Esophagus (tissue), 2 donors: ENCODE measurements around the gene ABHD6. TPM values are rescaled to one million over a fixed set of nuclear protein-coding genes. Genes with fewer than 3 reads are reported as not detected.
"Not testable (repeated sequence)": the region's sequence is repeated elsewhere in the genome, so short reads cannot be mapped to it uniquely, and the experiment has no call there.

Experiments
- H3K27ac ChIP-seq, 2 donors: one replicate each; pipeline ENCODE4 v1.5.1; 2013; ENCODE audit warnings: low read depth in 2 of 2, mild to moderate bottlenecking in 2 of 2, inconsistent platforms in 1 of 2, low read length in 1 of 2, moderate library complexity in 1 of 2
- H3K27me3 ChIP-seq, 2 donors: one replicate each; pipeline ENCODE4 v1.6.1; 2013; ENCODE audit warnings: low read length in 2 of 2, control low read depth in 1 of 2, mild to moderate bottlenecking in 1 of 2; ENCODE audit not compliant: insufficient read depth in 2 of 2, control insufficient read depth in 1 of 2
- H3K36me3 ChIP-seq, 2 donors: one replicate each; pipeline ENCODE4 v1.6.1; 2013; ENCODE audit warnings: low read length in 1 of 2; ENCODE audit not compliant: control insufficient read depth in 2 of 2, insufficient read depth in 2 of 2
- H3K4me1 ChIP-seq, 2 donors: one replicate each; pipeline ENCODE4 v1.6.1; 2013; ENCODE audit warnings: low read length in 1 of 2; ENCODE audit not compliant: control insufficient read depth in 2 of 2, insufficient read depth in 2 of 2
- H3K4me3 ChIP-seq, 2 donors: one replicate each; pipeline ENCODE4 v1.5.1; 2013; ENCODE audit warnings: low read length in 2 of 2, mild to moderate bottlenecking in 2 of 2, low read depth in 1 of 2, moderate library complexity in 1 of 2
- H3K9me3 ChIP-seq, 2 donors: one replicate each; pipeline ENCODE4 v1.6.1; 2013; ENCODE audit warnings: mild to moderate bottlenecking in 2 of 2, low read depth in 1 of 2, low read length in 1 of 2, moderate library complexity in 1 of 2; ENCODE audit not compliant: control insufficient read depth in 2 of 2, insufficient read depth in 1 of 2
- WGBS, 2 donors: extraction: QIAGEN DNeasy Blood & Tissue Kit; methylation state at CpG; one replicate each; pipeline ENCODE4 v1.1.7; 2013; 5-methylcytosine and 5-hydroxymethylcytosine counted together
- polyA plus RNA-seq, 2 donors: library from polyadenylated mRNA; stranded (reverse); fragments of 200-250 nt; gene quantifications; one replicate each; pipeline ENCODE4 v1.2.3, GENCODE V29; 2013
- donor health status: healthy with polysubstance abuse.
- donor health status: Bipolar disorder and iron deficiency.

The ABHD6 gene
- polyA plus RNA-seq, 2 donors, result 4.3 to 5.6 TPM

GRCh38 chr3:58237941-58238681 is 519 bp downstream of the ABHD6 start:
- 1% methylated on average over 44 to 53 of the region's 53 CpGs for WGBS, 2 donors
- peak overlapping the region; percentile 78 to 79 for H3K4me3 ChIP-seq
- H3K27ac ChIP-seq, result peak overlapping the region; percentile 86 to 88
- H3K36me3 ChIP-seq, result no peaks in the 10 kb centered on the region
- H3K4me1 ChIP-seq, result peaks cover 3 to 10% of the 10 kb centered on the region in 2 donors
- no peaks in the 10 kb centered on the region for H3K27me3 ChIP-seq
- H3K9me3 ChIP-seq, result no peaks in the 10 kb centered on the region

- Histone ChIP-seq H3K4me3 (peak overlapping the region; percentile 78 to 79), H3K9me3 (no peaks in the 10 kb centered on the region), H3K4me1 (peaks cover 3 to 10% of the 10 kb centered on the region in 2 donors), H3K27me3 (no peaks in the 10 kb centered on the region), H3K27ac (no peak overlapping the region), H3K36me3 (no peaks in the 10 kb centered on the region)
- WGBS, 2 donors, result 72 to 75% methylated on average over 7 of the region's 7 CpGs
Measured at GRCh38 chr3:58238830-58239229, 1.2 kb downstream of the ABHD6 start.

- peak overlapping the region in 1 of 2 donors; percentile 18 for H3K27ac ChIP-seq
- H3K27me3 ChIP-seq, result no peaks in the 10 kb centered on the region
- H3K36me3 ChIP-seq, result no peaks in the 10 kb centered on the region
- H3K4me3 ChIP-seq, result no peak overlapping the region
- peaks cover 3 to 14% of the 10 kb centered on the region in 2 donors for H3K4me1 ChIP-seq
- no peaks in the 10 kb centered on the region for H3K9me3 ChIP-seq
- 81 to 83% methylated on average over 4 of the region's 4 CpGs for WGBS, 2 donors
Measured at GRCh38 chr3:58241306-58242044, 3.9 kb downstream of the ABHD6 start.

GRCh38 chr3:58242340-58242739 is 4.7 kb downstream of the ABHD6 start:
- H3K36me3 ChIP-seq, result no peaks in the 10 kb centered on the region
- peak overlapping the region in 1 of 2 donors; percentile 18 for H3K27ac ChIP-seq
- WGBS, 2 donors, result 40 to 42% methylated on average over 1 of the region's 1 CpG
- H3K4me1 ChIP-seq, result peaks cover 3 to 14% of the 10 kb centered on the region in 2 donors
- H3K27me3 ChIP-seq, result no peaks in the 10 kb centered on the region
- H3K9me3 ChIP-seq, result no peaks in the 10 kb centered on the region
- no peak overlapping the region for H3K4me3 ChIP-seq

- peaks cover 3 to 14% of the 10 kb centered on the region in 2 donors for H3K4me1 ChIP-seq
- 71 to 77% methylated on average over 4 of the region's 4 CpGs for WGBS, 2 donors
- H3K27me3 ChIP-seq, H3K27ac ChIP-seq, H3K4me3 ChIP-seq, H3K9me3 ChIP-seq, H3K36me3 ChIP-seq: not testable (repeated sequence)
Measured at GRCh38 chr3:58242860-58243259, 5.3 kb downstream of the ABHD6 start.

- Histone ChIP-seq H3K36me3 (no peaks in the 10 kb centered on the region), H3K4me3 (no peak overlapping the region), H3K4me1 (peaks cover 0 to 9% of the 10 kb centered on the region in 2 donors), H3K27ac (no peak overlapping the region), H3K9me3 (no peaks in the 10 kb centered on the region), H3K27me3 (no peaks in the 10 kb centered on the region)
- WGBS, 2 donors, result 91 to 92% methylated on average over 6 of the region's 6 CpGs
Measured at GRCh38 chr3:58243976-58244585, 6.5 kb downstream of the ABHD6 start.

GRCh38 chr3:58246148-58247047 is 8.8 kb downstream of the ABHD6 start:
- no peaks in the 10 kb centered on the region for H3K27me3 ChIP-seq
- no peaks in the 10 kb centered on the region for H3K9me3 ChIP-seq
- H3K36me3 ChIP-seq, result no peaks in the 10 kb centered on the region
- H3K27ac ChIP-seq, result no peak overlapping the region
- H3K4me3 ChIP-seq, result no peak overlapping the region
- WGBS, 2 donors, result 68 to 75% methylated on average over 8 of the region's 8 CpGs
- H3K4me1 ChIP-seq, result peaks cover 0 to 9% of the 10 kb centered on the region in 2 donors

GRCh38 chr3:58249358-58250092 is 11.9 kb downstream of the ABHD6 start:
- 57 to 60% methylated on average over 7 of the region's 7 CpGs for WGBS, 2 donors
- no peak overlapping the region for H3K27ac ChIP-seq
- peaks cover 0 to 3% of the 10 kb centered on the region in 2 donors for H3K4me1 ChIP-seq

More at GRCh38 chr3:58249358-58250092, 11.9 kb downstream of the ABHD6 start:
- no peaks in the 10 kb centered on the region for H3K36me3 ChIP-seq
- no peaks in the 10 kb centered on the region for H3K9me3 ChIP-seq
- no peak overlapping the region for H3K4me3 ChIP-seq
- no peaks in the 10 kb centered on the region for H3K27me3 ChIP-seq
